HG02973 (cell line): ENCODE data around the gene RELN.
"Not testable (repeated sequence)": the region's sequence is repeated elsewhere in the genome, so short reads cannot be mapped to it uniquely, and the experiment has no call there.

Experiments used
- ATAC-seq: cut with Tn5 transposase; IDR thresholded peaks from one replicate; pipeline ENCODE4 v1.9.1; 2021; ENCODE audit warnings: moderate library complexity; ENCODE audit not compliant: unreplicated experiment

The RELN gene

DNA sequence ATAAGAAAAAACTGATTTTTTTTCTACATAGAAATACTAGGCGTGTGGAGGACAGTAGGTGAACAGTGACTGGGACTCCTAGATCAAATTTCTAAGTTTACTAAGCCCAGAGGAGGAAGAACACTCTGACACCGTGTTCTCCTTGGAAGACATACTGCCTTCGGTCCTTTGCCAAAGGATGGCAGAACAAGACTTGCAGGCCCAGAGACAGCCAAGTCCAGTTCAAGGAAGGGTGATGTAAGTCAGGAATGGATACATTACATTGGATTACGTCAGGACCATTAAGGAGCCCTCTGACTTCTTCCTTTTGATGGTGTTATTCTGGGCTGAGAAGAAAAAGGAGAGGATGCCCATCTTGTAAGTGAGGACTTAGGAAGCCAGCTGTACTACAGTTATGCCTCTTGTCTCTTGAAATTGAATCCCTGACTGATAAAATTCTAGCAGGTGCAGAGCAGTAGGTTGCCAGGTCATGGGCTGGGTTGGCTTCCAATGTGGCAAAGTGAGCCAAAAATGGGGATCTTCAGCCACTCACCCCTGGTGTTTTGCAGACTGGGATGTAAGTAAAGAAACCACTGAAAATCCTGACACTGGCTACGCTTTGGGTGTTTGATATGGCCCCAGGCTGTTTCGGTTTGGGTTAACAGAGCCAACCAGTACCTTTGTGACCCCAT, 45.1 kb downstream of the RELN start:
- no peak for ATAC-seq

DNA sequence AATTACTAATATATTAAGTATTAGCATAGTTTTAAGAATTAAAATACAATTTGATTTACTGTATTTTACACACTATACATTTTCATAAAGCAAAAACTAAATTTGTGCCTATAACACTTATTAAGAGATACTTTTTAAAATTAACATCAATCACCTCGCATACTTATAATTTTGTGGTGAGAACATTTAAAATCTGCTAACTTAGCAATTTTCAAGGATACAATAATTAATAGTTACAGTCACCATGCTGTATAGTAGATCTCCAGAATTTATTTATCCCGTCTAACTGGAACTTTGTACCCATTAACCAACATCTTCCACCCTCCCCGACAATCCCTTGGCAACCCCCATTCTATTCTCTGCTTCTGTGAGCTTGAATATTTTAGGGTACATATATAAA, 47.5 kb downstream of the RELN start:
- ATAC-seq, result no peak

DNA sequence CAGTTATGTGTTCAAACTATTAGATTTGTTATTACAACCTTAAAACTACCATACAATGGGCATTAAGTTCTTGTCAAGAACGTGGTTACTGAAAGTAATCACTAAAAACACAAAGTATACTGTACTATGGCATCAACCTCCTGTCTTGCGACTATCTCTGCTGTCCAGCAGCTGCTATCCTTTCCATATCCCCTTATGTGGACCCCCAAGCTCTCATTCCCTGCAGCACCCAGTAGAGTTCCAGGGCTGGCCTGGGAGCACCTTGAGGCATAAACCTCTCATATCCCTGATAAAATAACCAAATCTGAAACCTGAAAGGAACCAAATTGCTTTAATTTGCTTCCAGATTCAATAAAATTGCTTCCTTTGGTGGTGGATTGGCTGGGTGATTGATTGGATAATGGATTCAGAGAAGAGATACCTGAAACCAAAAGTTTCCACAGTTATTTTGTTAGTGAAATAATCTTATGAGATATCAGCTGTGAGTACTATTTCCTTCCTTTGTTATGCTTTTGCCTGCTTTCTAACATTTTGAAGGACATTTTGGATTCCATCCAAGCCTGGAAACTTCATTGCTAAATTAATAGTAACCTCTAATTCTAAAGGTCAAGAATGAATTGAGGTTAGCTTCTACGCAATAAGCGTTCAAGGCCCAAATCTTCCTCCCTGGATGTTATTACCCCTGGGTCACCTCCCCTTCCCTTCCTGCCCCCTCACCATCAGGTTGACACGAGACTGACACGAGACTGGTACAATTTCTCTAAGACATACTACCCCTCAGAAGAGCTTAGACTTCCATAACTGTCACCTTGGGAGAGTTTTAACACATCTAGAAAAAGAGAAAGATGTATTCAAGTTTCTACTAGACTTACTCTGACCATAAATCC, 48.8 kb downstream of the RELN start:
- ATAC-seq, result no peak

DNA sequence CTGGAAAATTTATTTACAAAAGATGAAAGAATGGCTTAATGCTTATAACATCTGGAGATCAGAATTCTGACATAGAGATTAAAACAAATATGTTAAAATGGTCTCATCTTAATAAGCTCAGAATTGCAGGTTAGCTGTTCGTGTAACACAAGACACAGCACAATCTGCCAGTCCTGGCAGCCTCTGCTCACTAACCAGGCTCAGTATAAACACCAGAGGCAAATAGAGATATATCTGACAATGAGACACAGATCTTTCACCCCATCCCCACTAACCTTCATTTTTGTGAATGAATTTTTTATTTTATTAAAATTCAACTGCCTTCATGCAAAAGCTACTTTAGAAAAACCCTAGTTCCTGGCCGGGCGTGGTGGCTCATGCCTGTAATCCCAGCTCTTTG, 51.8 kb downstream of the RELN start:
- ATAC-seq, result no peak

DNA sequence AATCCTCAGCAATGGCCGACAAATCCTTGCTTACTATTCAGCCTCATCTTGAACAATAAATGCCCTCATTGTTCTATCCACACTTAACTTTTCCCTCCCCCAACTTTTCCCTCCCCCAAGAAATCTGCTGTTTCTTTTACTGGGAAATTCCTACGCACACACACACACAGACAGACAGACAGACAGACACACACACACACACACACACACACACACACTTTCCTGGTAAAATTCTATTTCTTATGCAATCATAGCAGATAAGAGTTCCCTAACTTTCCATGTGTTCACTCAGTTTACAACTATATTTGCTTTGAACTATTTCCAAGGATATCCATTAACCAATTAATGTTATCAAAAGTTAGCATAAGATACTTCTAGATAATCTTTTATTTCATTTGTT, 52.9 kb downstream of the RELN start:
- no peak for ATAC-seq

DNA sequence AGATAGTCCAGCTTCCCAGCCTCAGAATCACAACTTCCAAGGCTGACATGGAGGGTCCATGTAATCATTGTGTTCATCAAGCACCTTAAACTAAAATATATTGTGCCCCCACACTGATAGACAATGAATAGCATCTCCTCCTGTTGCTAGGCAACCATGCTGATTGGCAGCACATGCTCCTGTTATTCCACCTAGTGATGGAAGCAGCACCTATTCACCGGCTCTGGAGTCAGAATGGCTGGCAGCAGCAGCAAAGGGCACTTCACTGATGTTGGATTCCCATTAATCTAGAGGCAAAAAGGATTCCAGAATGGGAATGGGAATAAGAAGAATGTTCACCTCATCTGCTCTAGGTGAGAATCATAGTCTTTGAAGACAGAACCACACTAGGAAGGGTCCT, 55.0 kb downstream of the RELN start:
- ATAC-seq, result no peak

DNA sequence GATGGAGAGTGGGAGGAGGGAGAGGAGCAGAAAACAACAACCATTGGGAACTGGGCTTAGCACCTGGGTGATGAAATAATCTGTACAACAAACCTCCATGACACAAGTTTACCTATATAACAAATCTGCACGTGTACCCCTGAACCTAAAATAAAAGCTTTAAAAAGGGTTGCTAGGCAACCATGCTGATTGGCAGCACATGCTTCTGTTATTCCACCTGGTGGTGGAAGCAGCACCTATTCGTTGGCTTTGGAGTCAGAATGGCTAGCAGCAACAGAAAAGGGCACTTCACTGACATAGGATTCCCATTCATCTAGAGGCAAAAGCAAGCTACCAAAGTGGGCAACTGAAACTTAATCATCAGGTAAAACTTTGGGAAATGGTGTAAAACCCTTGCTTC, 57.1 kb downstream of the RELN start:
- no peak for ATAC-seq

DNA sequence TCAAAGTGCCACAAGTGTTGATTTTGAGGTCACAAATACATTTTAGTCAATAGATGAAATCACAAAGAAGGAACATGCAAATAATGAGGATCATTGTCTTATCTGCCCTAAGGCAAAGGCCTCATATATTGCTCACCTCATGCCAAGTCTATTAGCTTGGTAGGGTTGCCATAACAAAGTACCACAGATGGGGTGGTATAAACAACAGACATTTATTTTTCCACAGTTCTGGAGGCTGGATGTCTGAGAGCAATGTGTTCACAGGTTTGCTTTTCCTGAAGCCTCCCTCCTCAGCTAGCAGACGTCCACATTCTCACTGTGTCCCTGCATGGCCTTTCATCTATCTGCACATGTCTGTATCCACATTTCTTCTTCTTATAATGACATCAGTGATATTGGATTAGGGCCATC, 59.6 kb downstream of the RELN start:
- ATAC-seq, result no peak

DNA sequence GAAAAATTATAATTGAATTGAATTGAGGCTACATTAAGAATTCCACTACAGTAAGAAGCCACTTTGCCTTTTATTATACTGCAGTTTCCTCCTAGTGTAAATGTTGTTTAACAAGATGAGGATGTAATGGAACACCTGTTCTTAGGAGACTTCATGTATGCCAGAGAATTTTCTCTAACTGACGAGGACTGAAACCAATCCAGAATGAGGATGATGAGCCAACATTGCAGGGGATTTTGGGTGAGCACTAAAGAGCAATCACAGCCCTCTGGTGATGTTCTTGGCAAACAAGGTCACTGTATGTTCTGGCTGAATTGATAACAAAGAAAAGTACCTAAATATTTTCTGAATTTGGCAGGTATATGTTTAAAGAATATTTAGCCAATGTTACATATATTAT, 60.9 kb downstream of the RELN start:
- no peak for ATAC-seq

DNA sequence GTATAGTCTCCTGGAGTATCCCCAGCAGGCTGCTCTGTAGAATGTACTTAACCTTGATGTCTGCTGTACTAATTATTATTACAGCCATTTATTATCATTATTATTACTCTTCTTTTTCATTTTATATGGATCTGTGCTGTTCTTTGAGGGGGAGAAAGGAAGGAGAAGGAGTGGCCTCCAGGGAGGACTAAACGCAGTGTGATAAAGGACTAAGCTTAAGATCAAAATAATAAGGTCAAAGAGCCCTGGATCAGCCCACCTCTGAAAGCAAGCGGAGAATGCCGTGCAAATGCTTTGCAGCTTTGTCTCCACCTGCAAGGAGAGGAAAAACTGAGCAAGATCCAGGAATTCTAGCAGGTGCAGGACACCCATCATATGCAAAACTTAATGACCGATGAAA, 65.3 kb downstream of the RELN start:
- no peak for ATAC-seq

DNA sequence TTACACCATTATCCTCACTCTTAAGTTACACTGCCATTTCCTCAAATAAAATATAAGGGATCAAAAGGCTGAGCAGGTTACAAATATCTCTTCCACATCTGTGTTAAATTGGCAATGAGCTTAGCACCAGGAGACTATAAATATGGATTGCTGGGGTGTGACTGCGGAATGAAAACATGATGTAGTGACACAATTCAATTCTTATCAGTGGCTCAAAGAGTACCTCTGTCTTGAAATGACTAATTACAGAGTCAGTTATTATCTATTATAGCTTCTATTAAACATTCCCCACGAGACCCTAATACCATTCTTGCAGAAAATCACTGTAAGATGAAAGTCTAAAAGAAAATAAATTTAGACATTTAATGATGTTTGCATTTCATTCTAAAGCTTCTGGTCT, 67.1 kb downstream of the RELN start:
- no peak for ATAC-seq

DNA sequence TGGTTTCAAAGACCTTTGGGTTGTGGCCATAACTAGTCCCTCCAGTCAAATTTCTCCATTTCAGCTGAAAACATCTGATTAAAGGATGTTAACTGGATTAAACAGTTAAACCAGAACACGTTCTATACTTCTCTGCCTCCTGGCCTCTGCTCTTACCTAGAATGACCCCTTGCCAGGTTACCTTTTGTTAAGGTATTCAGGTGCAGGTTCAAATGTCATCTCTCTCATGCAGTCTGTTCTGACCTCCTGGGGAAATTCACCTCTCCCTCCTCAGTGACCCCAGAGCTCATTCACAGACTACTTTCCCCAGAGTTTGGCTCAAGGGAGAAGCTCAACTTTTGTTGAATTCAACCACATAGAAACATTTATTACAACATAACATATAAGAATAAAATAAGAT, 67.8 kb downstream of the RELN start:
- ATAC-seq, result no peak

DNA sequence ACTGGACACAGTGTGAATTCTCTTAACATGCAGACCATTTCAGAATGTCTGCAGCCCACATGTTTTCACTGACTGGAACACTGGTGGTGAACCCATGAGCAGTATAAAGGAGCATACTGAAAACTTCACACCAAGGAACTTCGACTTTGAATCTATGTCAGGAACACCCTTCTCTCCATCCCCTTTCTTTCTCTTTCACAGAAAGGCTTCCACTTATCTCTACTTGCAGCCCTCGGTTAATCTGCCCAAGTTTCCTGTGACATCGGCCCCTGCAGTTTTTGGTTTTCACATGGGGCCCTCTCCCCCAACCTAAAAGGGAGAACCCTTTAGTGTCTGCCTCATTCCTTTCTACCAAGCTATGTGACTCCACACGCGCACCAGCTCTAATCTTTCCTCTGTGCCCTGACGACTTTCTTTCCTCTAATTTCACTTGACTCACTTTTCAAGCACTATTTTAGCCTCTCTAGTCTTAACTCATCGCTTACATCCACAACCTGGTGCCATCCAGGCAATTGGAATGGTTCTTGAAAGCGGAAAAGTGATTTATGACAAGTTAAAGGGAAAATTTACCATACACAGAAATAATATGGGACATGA, 70.1 kb downstream of the RELN start:
- ATAC-seq, result no peak

DNA sequence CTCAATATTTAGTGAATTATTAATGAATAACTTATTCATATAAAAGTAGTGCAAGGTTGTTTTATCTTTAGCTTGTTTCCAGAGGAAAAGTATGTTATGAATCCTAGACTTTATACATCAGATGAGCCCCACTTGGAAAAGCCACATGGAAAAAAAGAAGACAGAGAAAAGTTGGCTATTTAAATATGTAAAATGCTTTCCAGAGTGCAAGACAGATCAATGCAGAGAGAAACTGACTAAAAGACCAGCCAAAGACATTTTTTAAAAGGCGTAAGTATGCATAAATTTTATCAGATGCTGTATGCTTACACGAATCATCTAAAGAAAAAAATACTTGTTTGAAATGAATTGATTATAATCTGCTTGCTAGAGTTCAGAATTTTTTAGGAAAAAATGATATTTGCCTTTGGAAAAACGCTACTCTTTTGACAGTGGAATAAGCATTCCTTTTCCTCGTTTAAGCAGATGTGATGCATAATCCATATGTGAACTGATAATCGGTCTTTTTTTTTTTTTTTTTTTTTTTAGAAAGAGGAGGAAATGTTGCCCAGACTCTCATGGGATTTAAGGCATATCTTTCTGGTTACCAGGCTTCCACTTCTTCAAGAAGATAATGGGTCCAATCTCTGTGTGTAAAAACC, 70.7 kb downstream of the RELN start:
- no peak for ATAC-seq

DNA sequence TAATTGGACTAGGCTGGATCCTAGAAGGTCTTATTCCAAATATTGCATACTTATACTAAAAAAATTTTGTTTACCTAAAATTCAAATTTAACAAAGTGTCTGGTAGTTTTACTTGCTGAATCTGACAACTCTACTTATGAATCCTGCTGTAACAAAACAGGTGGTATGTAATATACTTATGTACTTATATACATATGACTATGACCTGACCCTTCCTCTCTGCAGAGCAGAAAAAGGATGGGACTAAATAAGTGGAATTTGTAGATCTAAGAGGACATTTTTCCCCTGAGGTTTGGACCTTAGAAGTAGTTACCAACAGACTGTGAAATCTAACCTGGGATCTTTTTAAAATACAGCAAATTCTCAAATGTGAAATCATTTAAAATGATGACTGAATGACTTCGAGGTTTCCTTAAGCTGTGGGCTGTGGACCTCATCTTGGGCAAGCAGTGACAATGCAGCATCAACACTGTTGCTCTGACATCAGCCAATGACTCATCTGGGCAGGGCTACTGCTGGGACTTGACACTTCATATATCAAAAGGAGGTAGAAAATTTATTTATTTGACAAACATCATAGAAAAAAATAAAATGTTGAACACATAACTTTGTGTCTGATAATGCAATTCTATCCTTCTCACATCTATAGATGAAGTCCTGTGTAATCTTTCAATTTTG, 73.6 kb downstream of the RELN start:
- ATAC-seq, result no peak

DNA sequence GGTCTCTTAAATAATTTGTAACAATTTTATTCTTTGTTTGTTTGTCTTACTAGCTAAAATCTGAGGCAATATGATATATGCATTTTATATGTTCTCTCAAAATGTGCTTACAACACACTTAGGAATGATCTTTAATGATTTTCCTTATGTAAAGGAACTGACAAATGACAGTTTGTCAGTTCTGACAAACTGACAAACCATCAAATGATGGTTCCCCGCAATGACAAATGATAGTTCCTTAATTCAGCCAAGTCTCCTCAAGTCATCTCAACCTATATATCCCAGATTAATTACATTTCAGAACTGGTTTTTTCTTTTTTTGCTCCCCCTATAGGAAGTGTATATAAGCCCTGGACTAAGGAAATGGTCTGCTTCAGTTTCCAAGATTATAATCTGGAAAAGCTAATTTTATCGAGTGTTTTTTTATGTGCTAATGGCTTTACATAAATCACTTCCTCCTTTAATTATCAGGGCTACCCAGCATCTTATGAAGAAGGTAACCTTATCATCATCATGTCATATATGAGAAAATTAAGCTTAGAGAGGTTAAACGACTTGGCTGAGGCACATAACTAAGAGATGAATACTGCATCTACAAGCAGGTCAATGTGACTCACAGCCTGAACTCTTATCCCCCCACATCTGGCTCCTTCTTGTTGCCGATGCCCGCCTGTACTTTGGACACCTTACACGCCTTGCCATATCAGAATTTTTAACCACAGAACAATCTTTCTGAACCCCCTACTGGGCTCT, 75.1 kb downstream of the RELN start:
- ATAC-seq, result no peak

DNA sequence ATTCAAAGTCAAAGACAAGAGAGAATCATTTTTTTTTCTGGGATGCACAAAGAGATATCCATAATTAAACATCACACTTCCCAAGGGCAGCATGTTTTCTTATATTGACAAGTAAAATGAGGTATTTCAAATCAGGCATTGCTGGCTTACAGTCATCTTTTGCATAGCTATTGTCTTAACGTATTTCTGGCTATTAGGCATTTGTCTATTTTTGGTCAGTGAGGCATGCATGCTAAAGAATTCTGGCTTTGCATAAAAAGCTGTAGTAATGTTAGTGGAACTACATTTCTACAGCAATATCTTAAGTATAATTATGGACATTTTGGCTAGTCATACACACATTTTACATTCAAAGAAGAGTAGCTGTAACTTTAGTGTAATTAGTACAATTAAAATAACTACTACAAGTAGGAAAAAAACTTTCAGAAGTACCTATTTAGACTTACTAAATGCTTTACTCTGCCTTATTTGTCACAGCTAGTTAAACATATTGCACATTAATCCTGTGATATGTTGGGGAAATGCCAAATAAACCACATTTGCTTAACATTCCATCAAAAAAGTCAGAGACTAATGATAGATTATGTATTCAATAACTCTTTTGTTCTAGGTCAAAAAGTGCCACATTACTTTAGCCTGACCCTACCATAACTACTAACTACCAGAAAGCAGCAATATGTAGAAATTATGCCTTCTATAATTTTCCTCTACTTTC, 76.4 kb downstream of the RELN start:
- no peak for ATAC-seq

DNA sequence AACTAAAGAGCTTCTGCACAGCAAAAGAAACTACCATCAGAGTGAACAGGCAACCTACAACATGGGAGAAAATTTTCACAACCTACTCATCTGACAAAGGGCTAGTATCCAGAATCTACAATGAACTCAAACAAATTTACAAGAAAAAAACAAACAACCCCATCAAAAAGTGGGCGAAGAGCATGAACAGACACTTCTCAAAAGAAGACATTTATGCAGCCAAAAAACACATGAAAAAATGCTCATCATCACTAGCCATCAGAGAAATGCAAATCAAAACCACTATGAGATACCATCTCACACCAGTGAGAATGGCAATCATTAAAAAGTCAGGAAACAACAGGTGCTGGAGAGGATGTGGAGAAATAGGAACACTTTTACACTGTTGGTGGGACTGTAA, 78.4 kb downstream of the RELN start:
- ATAC-seq, result not testable (repeated sequence)

DNA sequence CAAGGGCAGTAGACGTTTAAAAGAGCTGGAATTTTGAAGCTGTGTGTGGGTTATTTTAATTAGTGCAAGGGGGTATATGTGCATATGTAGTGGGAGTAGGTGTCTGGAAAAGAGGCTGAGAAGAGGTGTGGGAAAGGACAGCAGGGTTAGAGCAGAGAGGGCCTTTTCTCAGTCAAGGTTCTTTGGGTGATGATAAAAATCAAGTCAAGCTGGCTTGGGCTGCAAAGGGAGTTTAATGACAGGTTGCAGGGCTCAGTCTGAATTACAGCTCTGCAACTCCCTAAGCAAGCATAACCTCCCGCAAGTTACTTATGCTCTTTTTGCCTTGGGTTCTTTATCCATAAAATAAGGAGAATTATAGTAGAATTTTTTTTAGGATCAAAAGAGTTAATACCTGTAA, 83.5 kb downstream of the RELN start:
- no peak for ATAC-seq

DNA sequence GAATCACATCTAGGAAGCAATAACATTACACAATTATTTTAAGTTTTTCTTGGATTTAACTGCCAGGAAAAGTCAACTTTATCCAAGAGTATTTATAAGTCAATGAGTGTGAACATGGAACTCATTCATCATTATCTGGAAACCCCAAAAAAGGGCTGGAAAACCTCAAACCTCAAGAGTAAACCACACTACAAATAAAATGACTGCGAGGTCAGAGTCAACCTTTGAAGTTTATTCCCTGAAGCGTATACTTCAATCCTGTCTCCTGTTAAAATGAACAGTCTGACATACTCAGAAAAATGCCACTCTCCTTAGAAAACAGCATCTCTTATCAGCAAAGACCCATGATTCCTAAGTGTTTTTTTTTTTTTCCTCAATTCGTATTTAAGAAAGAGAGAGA, 86.5 kb downstream of the RELN start:
- no peak for ATAC-seq
